Caco-2 (cell line): Measurements from ENCODE around the gene NBEAL2. TPM values are rescaled to one million over a fixed set of nuclear protein-coding genes. Genes with fewer than 3 reads are reported as not detected.

Experiments
- BruUV-seq: library from RNA; stranded (reverse); fragments of 400-500 nt; replicated peaks from 2 replicates; lab custom pipeline; 2021; lab: Mats Ljungman, UMichigan
- CTCF ChIA-PET: fragments of 300-600 bp; sonication (Branson Sonifier 250); formaldehyde crosslinking; loops from one replicate; lab custom pipeline; 2022; ENCODE audit warnings: antibody characterized with exemption; lab: Charles Lee
- POLR2A ChIA-PET: fragments of 300-600 bp; sonication (Branson Sonifier 250); formaldehyde crosslinking; loops from one replicate; lab custom pipeline; 2022; ENCODE audit warnings: antibody characterized with exemption; lab: Charles Lee
- DNase-seq, 2 experiments: peaks; one replicate each; pipeline versions ENCODE4 v3.0.0 to v3.0.0-alpha.2; 2020 to 2022
- H3K27me3 ChIP-seq: replicated peaks from 2 replicates; pipeline ENCODE4 v1.6.0; 2011; ENCODE audit warnings: low read length; ENCODE audit not compliant: control insufficient read depth, insufficient read depth
- H3K36me3 ChIP-seq: 2 replicates; pipeline ENCODE4 v1.5.1; 2011; ENCODE audit warnings: low read length; ENCODE audit not compliant: control insufficient read depth, insufficient read depth
- H3K4me1 ChIP-seq: fragments of 250-450 bp; sonication (Bioruptor Pico); 2 replicates; pipeline ENCODE4 v1.5.1; 2020; ENCODE audit warnings: mild to moderate bottlenecking
- H3K4me3 ChIP-seq: 2 replicates; pipeline ENCODE4 v1.5.1; 2011; ENCODE audit warnings: low read depth, mild to moderate bottlenecking, control low read depth, low read length
- H3K9me3 ChIP-seq: fragments of 250-450 bp; sonication (Bioruptor Pico); 2 replicates; pipeline ENCODE4 v1.5.1; 2020; ENCODE audit warnings: mild to moderate bottlenecking, moderate library complexity
- H3K27ac Mint-ChIP-seq: one replicate; pipeline ENCODE4 v1.8.0; 2022; ENCODE audit warnings: mixed read lengths; ENCODE audit not compliant: unreplicated experiment
- H3K27me3 Mint-ChIP-seq: one replicate; pipeline ENCODE4 v1.8.0; 2022; ENCODE audit warnings: mixed read lengths; ENCODE audit not compliant: insufficient read depth, unreplicated experiment
- H3K36me3 Mint-ChIP-seq: one replicate; pipeline ENCODE4 v1.8.0; 2022; ENCODE audit warnings: mild to moderate bottlenecking, mixed read lengths; ENCODE audit not compliant: insufficient read depth, unreplicated experiment
- H3K4me1 Mint-ChIP-seq: one replicate; pipeline ENCODE4 v1.8.0; 2022; ENCODE audit warnings: low read depth, mixed read lengths; ENCODE audit not compliant: unreplicated experiment
- H3K4me3 Mint-ChIP-seq: one replicate; pipeline ENCODE4 v1.8.0; 2022; ENCODE audit warnings: mild to moderate bottlenecking, moderate library complexity, mixed read lengths; ENCODE audit not compliant: unreplicated experiment
- H3K9me3 Mint-ChIP-seq: one replicate; pipeline ENCODE4 v1.8.0; 2022; ENCODE audit warnings: mixed read lengths; ENCODE audit not compliant: unreplicated experiment
- CTCF ChIP-seq, 2 experiments: fragments of 200-600 bp in 1 of 2; IDR thresholded peaks; 1 replicate in 1 of 2; 2 replicates in 1 of 2; pipeline versions ENCODE4 v1.5.1 to v1.8.0; 2011 to 2022; ENCODE audit warnings: antibody characterized with exemption in 1 of 2, control low read depth in 1 of 2, inconsistent platforms in 1 of 2, low read depth in 1 of 2, low read length in 1 of 2, mild to moderate bottlenecking in 1 of 2, moderate library complexity in 1 of 2; ENCODE audit not compliant: insufficient read depth in 1 of 2, severe bottlenecking in 1 of 2, unreplicated experiment in 1 of 2
- intact Hi-C: fragments of 100-400 bp; cut with micrococcal nuclease; formaldehyde crosslinking; loops from one replicate; pipeline ENCODE4 v1.10.0; 2022; ENCODE audit not compliant: unreplicated experiment
- total RNA-seq: library from RNA; stranded (reverse); gene quantifications from 2 replicates; pipeline ENCODE4 v1.2.3, GENCODE V29; 2022

The NBEAL2 gene
- total RNA-seq, 1 experiment from 2014 or later = 62.4 TPM

GRCh38 chr3:46994801-46995731, 15.6 kb downstream of the NBEAL2 start:
- ChIA-PET POLR2A (no interaction called here), CTCF (no interaction called here)
- intact Hi-C loops = loop anchor here (5.0 kb wide), 1 partner anchor 53 kb away; no protein-coding TSS in a partner anchor

DNA sequence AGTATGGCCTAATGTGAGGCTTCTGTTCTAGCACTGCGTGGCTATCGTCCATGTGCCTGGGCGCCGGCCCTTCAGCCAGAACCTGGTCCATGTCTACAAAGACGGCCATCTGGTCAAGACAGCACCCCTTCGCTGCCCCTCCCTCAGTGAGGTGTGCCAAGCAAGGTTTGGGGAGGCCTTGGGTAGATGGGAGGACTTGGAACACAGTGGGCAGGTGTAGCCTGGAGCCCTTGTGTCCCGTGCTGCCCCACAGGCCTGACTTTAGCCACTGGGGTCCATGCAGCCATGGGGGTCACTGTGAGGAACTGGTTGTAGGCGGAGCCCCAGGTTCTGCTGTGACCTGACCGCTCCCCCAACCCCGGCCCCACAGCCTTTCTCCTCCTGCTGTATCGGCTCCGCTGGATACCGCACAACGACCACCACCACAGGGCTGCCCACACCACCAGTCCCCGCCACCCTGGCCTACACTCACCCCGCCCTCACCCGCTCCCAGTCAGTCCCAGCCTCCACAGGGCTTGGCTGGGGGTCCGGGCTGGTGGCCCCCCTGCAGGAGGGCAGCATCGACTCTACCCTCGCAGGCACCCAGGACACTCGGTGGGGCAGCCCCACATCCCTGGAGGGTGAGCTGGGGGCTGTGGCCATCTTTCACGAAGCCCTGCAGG, 16.6 kb downstream of the NBEAL2 start:
- no peaks in the 10 kb centered on the region for H3K9me3 ChIP-seq
- ChIA-PET CTCF (interaction anchor here (0.6 to 1.7 kb wide), 2 partner anchors 16 to 72 kb away, joined by 4 to 7 read pairs; no protein-coding TSS in a partner anchor), POLR2A (no interaction called here)
- H3K4me3 ChIP-seq = no peak overlapping the region
- H3K36me3 Mint-ChIP-seq = peaks cover 33% of the 10 kb centered on the region
- intact Hi-C loops = loop anchor here (5.0 kb wide), 1 partner anchor 54 kb away; no protein-coding TSS in a partner anchor
- peaks cover 6% of the 10 kb centered on the region for H3K4me1 Mint-ChIP-seq
- H3K4me3 Mint-ChIP-seq = no peak overlapping the region
- no peaks in the 10 kb centered on the region for H3K27me3 Mint-ChIP-seq
- no peaks in the 10 kb centered on the region for H3K9me3 Mint-ChIP-seq
- no peak for DNase-seq
- H3K27me3 ChIP-seq = no peaks in the 10 kb centered on the region
- no TSS peak for BruUV-seq
- peaks cover 1% of the 10 kb centered on the region for H3K36me3 ChIP-seq
- TF ChIP-seq CTCF (IDR thresholded peaks at IDR 0.05; ENCODE audit: insufficient read depth in 1 of 2, low read depth in 1 of 2, low read length in 1 of 2, severe bottlenecking in 1 of 2, unreplicated experiment in 1 of 2) = no peak
- no peak overlapping the region for H3K27ac Mint-ChIP-seq
- H3K4me1 ChIP-seq = peaks cover 11% of the 10 kb centered on the region

More at GRCh38 chr3:46994801-46995731, 15.6 kb downstream of the NBEAL2 start:
- H3K36me3 Mint-ChIP-seq = peaks cover 36% of the 10 kb centered on the region
- H3K36me3 ChIP-seq = peaks cover 1% of the 10 kb centered on the region; the same call in 1 of the 2 replicates
- no peak overlapping the region for H3K4me3 Mint-ChIP-seq
- H3K9me3 ChIP-seq = no peaks in the 10 kb centered on the region
- no peak for TF ChIP-seq CTCF (IDR thresholded peaks at IDR 0.05; ENCODE audit: insufficient read depth in 1 of 2, low read depth in 1 of 2, low read length in 1 of 2, severe bottlenecking in 1 of 2, unreplicated experiment in 1 of 2)
- H3K9me3 Mint-ChIP-seq = no peaks in the 10 kb centered on the region
- H3K27me3 ChIP-seq = no peaks in the 10 kb centered on the region
- H3K4me1 ChIP-seq = peaks cover 11% of the 10 kb centered on the region
- H3K4me1 Mint-ChIP-seq = peaks cover 6% of the 10 kb centered on the region
- H3K27me3 Mint-ChIP-seq = no peaks in the 10 kb centered on the region
- BruUV-seq = no TSS peak
- no peak for DNase-seq
- no peak overlapping the region for H3K27ac Mint-ChIP-seq
- no peak overlapping the region for H3K4me3 ChIP-seq
